Measurements from ENCODE around the gene UBE3B. TPM values are rescaled to one million over a fixed set of nuclear protein-coding genes. Genes with fewer than 3 reads are reported as not detected.

The UBE3B gene
- total RNA-seq, 1 experiment from 2014 or later = 38.4 TPM

GRCh38 chr12:109575683-109576082, 98.2 kb downstream of the UBE3B start:
- Mint-ChIP-seq H3K4me1 (ENCODE audit: low read depth, unreplicated experiment) (no peaks in the 10 kb centered on the region), H3K36me3 (ENCODE audit: insufficient read depth, unreplicated experiment) (peaks cover 28% of the 10 kb centered on the region), H3K9me3 (ENCODE audit: unreplicated experiment) (no peaks in the 10 kb centered on the region), H3K27me3 (ENCODE audit: insufficient read depth, unreplicated experiment) (no peaks in the 10 kb centered on the region), H3K27ac (ENCODE audit: unreplicated experiment) (no peak overlapping the region), H3K4me3 (ENCODE audit: unreplicated experiment) (no peak overlapping the region)
- ChIA-PET CTCF (no interaction called here), POLR2A (no interaction called here)
- no peak for TF ChIP-seq CTCF (IDR thresholded peaks at IDR 0.05; ENCODE audit: insufficient read depth in 1 of 2, low read depth in 1 of 2, low read length in 1 of 2, severe bottlenecking in 1 of 2, unreplicated experiment in 1 of 2)
- no peak for DNase-seq
- no peaks in the 10 kb centered on the region for H3K27me3 ChIP-seq (replicated peaks; ENCODE audit: control insufficient read depth, insufficient read depth, low read length)
- BruUV-seq (replicated peaks) = no TSS peak
- no peak overlapping the region for H3K4me3 ChIP-seq (ENCODE audit: low read depth, low read length)
- no peaks in the 10 kb centered on the region; the same call in 1 of the 2 replicates for H3K36me3 ChIP-seq (ENCODE audit: control insufficient read depth, insufficient read depth, low read length)
- H3K4me1 ChIP-seq = no peaks in the 10 kb centered on the region; the same call in 1 of the 2 replicates
- no peaks in the 10 kb centered on the region for H3K9me3 ChIP-seq
- intact Hi-C loops (cut with micrococcal nuclease; ENCODE audit: unreplicated experiment) = no loop called here

- CTCF ChIA-PET = no interaction called here
- DNase-seq = no peak
- no peak overlapping the region for H3K4me3 Mint-ChIP-seq (ENCODE audit: unreplicated experiment)
- no TSS peak for BruUV-seq (replicated peaks)
- H3K36me3 Mint-ChIP-seq (ENCODE audit: insufficient read depth, unreplicated experiment) = peaks cover 26% of the 10 kb centered on the region
- no peaks in the 10 kb centered on the region; the same call in 1 of the 2 replicates for H3K4me1 ChIP-seq
- no peak for TF ChIP-seq CTCF (IDR thresholded peaks at IDR 0.05; ENCODE audit: insufficient read depth in 1 of 2, low read depth in 1 of 2, low read length in 1 of 2, severe bottlenecking in 1 of 2, unreplicated experiment in 1 of 2)
- no peaks in the 10 kb centered on the region for H3K27me3 ChIP-seq (replicated peaks; ENCODE audit: control insufficient read depth, insufficient read depth, low read length)
- H3K4me3 ChIP-seq (ENCODE audit: low read depth, low read length) = no peak overlapping the region
- intact Hi-C loops (cut with micrococcal nuclease; ENCODE audit: unreplicated experiment) = no loop called here
- no peaks in the 10 kb centered on the region; the same call in 1 of the 2 replicates for H3K36me3 ChIP-seq (ENCODE audit: control insufficient read depth, insufficient read depth, low read length)
- H3K4me1 Mint-ChIP-seq (ENCODE audit: low read depth, unreplicated experiment) = no peaks in the 10 kb centered on the region
- H3K9me3 Mint-ChIP-seq (ENCODE audit: unreplicated experiment) = no peaks in the 10 kb centered on the region
- POLR2A ChIA-PET = no interaction called here
- no peaks in the 10 kb centered on the region for H3K9me3 ChIP-seq
- no peaks in the 10 kb centered on the region for H3K27me3 Mint-ChIP-seq (ENCODE audit: insufficient read depth, unreplicated experiment)
- H3K27ac Mint-ChIP-seq (ENCODE audit: unreplicated experiment) = no peak overlapping the region
Observed at GRCh38 chr12:109577311-109577710, 99.9 kb downstream of the UBE3B start.

- Mint-ChIP-seq H3K4me3 (ENCODE audit: unreplicated experiment) (no peak overlapping the region), H3K36me3 (ENCODE audit: insufficient read depth, unreplicated experiment) (peaks cover 15% of the 10 kb centered on the region), H3K27ac (ENCODE audit: unreplicated experiment) (no peak overlapping the region), H3K27me3 (ENCODE audit: insufficient read depth, unreplicated experiment) (no peaks in the 10 kb centered on the region), H3K9me3 (ENCODE audit: unreplicated experiment) (no peaks in the 10 kb centered on the region), H3K4me1 (ENCODE audit: low read depth, unreplicated experiment) (no peaks in the 10 kb centered on the region)
- Histone ChIP-seq H3K27me3 (replicated peaks; ENCODE audit: control insufficient read depth, insufficient read depth, low read length) (no peaks in the 10 kb centered on the region), H3K4me3 (ENCODE audit: low read depth, low read length) (no peak overlapping the region), H3K36me3 (ENCODE audit: control insufficient read depth, insufficient read depth, low read length) (no peaks in the 10 kb centered on the region; the same call in 1 of the 2 replicates), H3K9me3 (no peaks in the 10 kb centered on the region), H3K4me1 (no peaks in the 10 kb centered on the region; the same call in 1 of the 2 replicates)
- BruUV-seq (replicated peaks) = no TSS peak
- no peak for TF ChIP-seq CTCF (IDR thresholded peaks at IDR 0.05; ENCODE audit: insufficient read depth in 1 of 2, low read depth in 1 of 2, low read length in 1 of 2, severe bottlenecking in 1 of 2, unreplicated experiment in 1 of 2)
- ChIA-PET CTCF (interaction anchor here (1.0 kb wide), 1 partner anchor 165 kb away, joined by 3 read pairs; no protein-coding TSS in a partner anchor), POLR2A (no interaction called here)
- DNase-seq = no peak
- intact Hi-C loops (cut with micrococcal nuclease; ENCODE audit: unreplicated experiment) = no loop called here
Observed at GRCh38 chr12:109578330-109578927, 101.0 kb downstream of the UBE3B start.

Data from Caco-2 (cell line).